GM21528 (cell line): ENCODE data around the gene NUTF2.

Experiments used
- ATAC-seq: cut with Tn5 transposase; IDR thresholded peaks from one replicate; pipeline ENCODE4 v1.9.1; 2021; ENCODE audit warnings: mild to moderate bottlenecking, moderate library complexity; ENCODE audit not compliant: unreplicated experiment, low FRiP score

The NUTF2 gene

DNA sequence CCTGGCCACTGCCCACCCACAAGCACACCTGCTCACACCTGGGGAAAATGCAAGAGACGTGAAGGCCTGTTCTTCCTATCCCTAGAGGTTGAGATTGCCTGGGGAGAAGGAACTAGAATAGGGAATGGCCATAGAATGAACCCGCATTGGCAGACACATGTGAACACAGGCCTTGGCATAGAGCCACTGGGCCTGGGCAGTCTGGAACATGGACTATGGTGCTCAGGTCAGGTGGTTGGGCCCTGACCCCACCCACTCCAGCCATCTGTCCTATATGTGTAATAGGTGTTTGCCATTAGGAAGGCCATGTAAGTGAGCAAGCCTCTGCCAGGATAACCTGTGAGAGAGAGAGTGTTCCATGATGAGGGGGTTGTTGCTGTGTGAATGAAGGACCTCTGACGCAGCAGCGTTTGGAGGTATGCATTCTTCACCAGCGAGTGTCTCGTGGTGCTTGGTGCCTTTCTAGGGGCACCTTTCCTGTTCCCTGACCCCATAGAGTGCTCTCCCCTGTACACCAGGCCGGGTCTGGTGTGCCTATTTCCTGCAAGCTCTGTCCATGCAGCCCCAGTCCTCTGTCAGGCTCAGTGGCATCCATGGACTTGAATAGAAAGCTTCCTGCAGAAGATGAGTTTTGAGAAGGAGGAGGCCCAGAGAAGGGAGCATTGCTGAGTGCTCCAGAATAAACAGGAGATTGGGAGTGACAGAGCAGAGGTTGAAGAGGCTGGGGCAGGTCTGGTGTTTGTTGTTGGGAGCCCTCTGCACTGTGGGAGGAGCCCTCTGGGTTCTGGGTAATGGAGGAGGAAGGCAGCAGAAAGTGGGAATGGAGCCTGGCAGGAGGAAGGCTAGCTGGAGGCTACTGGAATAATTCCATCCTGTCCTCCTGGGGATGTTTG is 69.3 kb downstream of the NUTF2 start:
- no peak for ATAC-seq

DNA sequence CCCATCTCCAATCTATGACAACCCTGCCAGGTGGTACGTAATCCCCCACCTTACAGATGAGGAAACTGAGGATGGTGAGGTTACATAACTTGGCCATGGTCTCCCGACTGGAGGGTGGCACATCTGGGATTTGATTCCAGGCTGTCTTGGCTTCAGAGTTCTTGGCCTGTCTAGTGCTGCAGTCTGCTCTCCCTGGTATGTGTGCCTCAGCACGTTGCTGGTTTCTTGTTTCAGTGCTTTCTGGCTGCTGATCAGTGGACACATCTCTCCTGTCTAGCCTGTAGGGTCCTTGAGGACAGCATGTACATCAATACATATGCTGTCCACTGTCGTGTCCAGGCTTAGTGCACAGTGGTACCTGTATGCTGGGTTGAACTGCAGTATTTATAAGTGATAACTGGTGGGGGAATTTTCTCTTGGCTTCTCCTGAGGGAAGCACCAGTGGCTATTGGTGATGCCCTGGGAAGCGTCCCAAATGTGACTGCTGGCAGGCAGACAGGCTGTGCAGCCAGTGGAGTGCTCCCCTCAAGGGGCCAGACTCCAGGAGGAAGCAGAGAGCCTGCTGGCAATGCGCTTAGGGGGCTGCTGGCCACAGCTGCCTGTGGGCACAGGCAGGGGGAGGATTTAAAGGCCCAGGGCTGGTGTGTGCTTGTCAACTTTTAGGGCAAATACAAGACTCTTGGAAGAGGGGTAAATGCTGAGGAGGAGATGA is 70.6 kb downstream of the NUTF2 start:
- no peak for ATAC-seq

DNA sequence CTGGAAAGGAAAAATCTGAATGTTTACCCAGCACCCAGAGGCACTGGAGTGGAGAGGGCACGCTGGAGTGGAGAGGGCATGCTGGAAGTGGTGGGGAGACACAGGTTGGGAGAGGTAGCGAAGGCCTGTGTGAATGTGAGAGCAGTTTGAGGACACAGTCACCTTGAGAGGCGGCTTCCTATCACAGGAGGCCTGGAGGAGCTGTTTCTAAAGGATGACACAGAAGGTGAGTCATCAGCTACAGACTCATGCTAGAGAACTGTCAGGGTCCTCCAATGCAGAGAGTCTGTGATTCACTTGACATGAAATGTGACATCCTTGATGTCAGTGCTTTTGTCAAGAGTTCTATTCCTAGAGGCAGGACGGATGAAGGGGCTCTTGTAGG is 71.1 kb downstream of the NUTF2 start:
- no peak for ATAC-seq

DNA sequence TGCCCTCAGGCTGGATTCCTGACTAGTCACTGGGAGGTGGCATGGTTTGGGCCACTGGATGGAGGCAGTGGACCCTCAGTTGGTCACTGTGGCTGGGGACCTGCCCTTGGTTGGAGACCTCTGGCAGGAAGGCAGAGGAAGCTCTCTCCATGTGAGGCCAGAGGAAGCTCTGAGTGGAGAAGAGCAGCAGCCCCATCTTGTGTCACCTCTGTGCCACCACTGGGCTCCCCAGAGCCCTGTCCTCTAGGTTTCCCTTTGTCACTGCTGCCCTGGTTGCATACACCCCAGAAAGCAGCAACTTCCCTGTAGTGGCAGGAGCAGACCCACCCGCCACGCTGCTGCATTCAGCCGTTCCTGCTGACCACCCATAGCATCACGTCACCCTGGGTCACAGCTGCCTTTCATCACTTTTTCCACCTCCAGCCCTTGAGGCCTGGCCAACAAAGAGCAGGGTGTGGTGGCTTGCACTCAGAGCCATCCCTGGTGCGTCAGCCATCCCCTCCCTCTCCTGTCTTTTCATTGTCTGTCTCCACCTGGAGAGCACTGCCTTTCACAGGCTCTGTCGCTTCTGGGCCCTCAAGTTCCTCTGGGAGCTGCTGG is 73.0 kb downstream of the NUTF2 start:
- no peak for ATAC-seq
